Measurements from ENCODE around the gene IZUMO1R.

Gene IZUMO1R

DNA sequence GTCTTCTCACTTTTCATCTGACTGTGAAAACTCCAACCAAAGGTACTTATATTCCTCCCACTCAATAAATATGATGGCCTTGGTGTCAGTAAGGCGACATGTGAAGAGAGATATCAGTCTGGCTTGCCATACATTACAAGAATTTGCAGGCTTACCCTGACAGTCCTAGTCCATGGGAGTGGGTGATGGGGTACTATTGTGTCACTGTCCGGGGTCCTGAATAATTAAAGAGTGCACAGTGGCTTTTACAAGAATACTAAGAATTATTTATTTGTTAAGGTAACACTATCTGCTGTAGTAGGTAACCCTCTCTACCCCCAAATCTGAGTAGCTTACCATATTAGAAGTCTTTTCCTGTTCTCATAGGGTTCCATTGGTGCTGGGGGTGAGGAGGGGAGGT, 23.1 kb upstream of the IZUMO1R start:
- DNase-seq (ENCODE audit: low read depth): no peak
- H3K4me3 ChIP-seq (ENCODE audit: low read depth, low read length): no peak overlapping the region
- TF ChIP-seq, protein P1, sequence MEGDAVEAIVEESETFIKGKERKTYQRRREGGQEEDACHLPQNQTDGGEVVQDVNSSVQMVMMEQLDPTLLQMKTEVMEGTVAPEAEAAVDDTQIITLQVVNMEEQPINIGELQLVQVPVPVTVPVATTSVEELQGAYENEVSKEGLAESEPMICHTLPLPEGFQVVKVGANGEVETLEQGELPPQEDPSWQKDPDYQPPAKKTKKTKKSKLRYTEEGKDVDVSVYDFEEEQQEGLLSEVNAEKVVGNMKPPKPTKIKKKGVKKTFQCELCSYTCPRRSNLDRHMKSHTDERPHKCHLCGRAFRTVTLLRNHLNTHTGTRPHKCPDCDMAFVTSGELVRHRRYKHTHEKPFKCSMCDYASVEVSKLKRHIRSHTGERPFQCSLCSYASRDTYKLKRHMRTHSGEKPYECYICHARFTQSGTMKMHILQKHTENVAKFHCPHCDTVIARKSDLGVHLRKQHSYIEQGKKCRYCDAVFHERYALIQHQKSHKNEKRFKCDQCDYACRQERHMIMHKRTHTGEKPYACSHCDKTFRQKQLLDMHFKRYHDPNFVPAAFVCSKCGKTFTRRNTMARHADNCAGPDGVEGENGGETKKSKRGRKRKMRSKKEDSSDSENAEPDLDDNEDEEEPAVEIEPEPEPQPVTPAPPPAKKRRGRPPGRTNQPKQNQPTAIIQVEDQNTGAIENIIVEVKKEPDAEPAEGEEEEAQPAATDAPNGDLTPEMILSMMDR (conservative IDR thresholded peaks at IDR 0.05; ENCODE audit: low read depth, low read length): no peak

DNA sequence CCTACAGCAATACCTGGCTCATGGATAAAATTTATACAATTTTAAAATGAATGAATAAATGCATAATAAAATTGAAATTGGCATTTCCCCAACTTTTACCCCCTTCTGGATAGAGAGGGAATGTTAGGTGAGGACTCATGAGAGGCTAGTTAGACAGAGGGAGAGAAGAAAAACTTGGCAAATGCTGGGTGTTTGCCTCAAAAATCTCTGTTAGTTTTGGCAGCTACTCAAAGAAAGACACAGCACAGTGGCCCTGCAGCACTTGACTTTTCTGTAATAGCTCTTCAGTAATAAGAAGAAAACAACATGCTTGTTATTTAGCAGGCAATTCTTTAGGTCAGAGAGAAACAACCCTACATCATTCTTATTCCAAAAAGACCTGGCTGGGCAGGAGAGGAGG, 20.7 kb upstream of the IZUMO1R start:
- no peak overlapping the region for H3K4me3 ChIP-seq (ENCODE audit: low read depth, low read length)
- DNase-seq (ENCODE audit: low read depth): no peak
- TF ChIP-seq, protein P1 (conservative IDR thresholded peaks at IDR 0.05; ENCODE audit: low read depth, low read length): no peak

DNA sequence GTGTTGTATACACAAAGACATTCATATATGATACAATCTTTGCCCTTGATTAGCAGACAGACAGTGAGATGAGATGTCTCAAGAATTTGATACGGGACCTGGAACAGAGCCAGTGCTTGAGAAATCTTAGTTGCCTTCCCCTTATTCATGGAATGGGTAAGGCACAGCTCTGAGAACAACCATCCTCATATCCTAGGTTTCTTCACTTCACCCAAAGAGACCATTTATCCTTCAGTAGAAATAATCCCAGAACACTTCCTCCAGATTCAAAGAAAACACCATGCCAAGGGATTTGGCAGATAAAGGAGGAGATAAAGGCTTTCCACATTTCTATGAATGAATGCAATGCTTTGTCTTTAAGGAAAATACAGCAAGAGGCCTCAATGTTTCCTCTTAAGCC, 8.8 kb upstream of the IZUMO1R start:
- TF ChIP-seq, protein P1 (conservative IDR thresholded peaks at IDR 0.05; ENCODE audit: low read depth, low read length): no peak

DNA sequence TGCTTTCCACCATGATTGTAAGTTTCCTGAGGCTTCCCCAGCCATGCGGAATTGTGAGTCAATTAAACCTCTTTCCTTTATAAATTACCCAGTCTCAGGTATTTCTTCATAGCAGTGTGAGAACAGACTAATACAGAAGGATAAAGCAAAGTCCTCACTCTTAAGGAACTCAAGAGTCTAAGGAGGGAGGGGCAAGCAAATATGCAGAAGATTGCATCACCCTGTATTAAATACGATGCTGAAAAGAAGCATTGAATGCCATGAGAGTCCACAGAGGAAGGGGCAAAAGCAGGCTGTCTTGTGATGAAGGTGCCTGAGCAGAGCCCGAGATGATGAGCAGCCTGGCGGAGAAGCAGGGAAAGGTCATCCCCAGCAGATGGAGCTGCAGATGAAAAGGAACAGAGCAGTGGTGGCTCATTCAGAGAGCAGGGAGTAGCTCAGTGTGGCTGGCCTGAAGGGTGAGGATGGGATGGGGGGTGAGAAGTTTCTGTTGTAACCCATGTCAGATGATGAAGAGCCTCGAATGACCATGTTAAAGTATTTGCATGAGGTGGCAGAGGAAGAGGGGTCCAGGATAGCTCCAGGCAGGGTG, 6.3 kb upstream of the IZUMO1R start:
- DNase-seq (ENCODE audit: low read depth): no peak
- TF ChIP-seq, protein P1 (conservative IDR thresholded peaks at IDR 0.05; ENCODE audit: low read depth, low read length): no peak
- H3K4me3 ChIP-seq (ENCODE audit: low read depth, low read length): no peak overlapping the region

More for the DNA sequence above, 8.8 kb upstream of the IZUMO1R start:
- no peak overlapping the region for H3K4me3 ChIP-seq (ENCODE audit: low read depth, low read length)
- no peak for DNase-seq (ENCODE audit: low read depth)

DNA sequence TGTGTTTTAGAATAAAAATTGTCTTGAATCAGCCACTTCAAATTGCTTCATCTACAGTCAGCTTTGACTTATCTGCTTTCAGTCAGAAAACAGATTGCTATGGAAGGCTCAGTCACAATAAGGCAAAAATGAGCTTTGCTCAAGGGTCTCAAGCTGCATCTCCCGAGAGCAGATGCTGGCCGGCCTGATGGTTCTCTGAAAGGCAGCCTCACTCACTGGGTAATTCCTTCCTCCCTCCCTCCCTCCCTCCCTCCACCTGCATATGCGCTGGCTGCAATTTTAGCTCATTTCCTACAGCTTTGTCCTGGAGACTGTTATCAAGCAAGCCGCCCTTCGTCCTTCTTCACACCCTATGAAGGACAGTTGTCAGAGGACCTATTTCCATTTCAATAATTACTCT, 1.6 kb upstream of the IZUMO1R start:
- TF ChIP-seq, protein P1 (conservative IDR thresholded peaks at IDR 0.05; ENCODE audit: low read depth, low read length): no peak
- H3K4me3 ChIP-seq (ENCODE audit: low read depth, low read length): no peak overlapping the region
- DNase-seq (ENCODE audit: low read depth): no peak

DNA sequence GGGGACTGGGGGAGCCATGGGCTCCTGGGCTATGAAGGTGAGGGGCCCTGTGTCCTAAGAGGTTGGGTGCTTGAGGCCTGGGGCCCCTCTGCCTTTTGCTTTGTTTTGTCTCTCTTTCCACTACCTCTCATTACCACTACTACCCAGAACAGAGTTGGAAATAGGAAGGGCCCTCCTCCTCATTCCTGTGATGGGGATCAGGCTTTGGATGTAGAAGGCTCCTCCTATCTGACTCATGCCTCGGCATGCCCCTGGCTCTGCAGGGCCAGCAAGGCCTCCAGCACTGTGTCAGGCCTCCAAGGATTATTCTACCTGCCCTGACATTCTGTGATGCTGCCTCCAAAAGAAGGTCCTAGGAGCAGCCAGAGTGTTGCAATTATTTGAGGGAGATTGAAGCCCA, 766 bp downstream of the IZUMO1R start:
- no peak for DNase-seq (ENCODE audit: low read depth)
- TF ChIP-seq, protein P1 (conservative IDR thresholded peaks at IDR 0.05; ENCODE audit: low read depth, low read length): no peak
- no peak overlapping the region for H3K4me3 ChIP-seq (ENCODE audit: low read depth, low read length)

DNA sequence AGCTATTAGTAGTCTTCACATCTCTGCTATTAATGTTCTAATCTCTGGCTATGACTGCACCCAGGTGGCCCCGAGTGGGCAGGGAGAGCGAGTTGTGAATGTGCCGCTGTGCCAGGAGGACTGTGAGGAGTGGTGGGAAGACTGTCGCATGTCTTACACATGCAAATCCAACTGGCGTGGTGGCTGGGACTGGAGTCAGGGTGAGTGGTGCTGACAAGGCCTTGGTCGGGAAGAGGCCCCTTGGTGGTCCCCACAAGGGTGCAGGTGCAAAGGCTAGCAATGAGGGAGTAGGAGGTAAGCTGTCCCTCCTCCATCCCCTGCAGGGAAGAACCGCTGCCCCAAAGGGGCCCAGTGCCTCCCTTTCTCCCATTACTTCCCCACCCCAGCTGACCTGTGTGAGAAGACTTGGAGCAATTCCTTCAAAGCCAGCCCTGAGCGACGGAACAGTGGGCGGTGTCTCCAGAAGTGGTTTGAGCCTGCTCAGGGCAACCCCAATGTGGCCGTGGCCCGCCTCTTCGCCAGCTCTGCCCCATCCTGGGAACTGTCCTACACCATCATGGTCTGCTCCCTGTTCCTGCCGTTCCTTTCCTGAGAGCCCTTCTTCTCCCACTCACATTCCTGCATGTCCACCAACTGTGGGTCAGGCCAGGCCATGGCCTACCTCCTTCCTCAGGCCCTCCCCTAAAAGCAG, 2.9 kb downstream of the IZUMO1R start:
- H3K4me3 ChIP-seq (ENCODE audit: low read depth, low read length): no peak overlapping the region
- no peak for DNase-seq (ENCODE audit: low read depth)
- TF ChIP-seq, protein P1 (conservative IDR thresholded peaks at IDR 0.05; ENCODE audit: low read depth, low read length): no peak
